GM23248 (cell line): ENCODE measurements around the gene ZCCHC8.

Source experiments
- EZH2 ChIP-seq: fragments of 200-600 bp; sonication (generic); IDR thresholded peaks from 2 replicates; pipeline ENCODE4 v1.6.1; 2018; ENCODE audit warnings: antibody characterized with exemption, mild to moderate bottlenecking; ENCODE audit not compliant: insufficient read depth, poor library complexity, severe bottlenecking
- EZH2phosphoT487 ChIP-seq: fragments of 200-600 bp; sonication (generic); IDR thresholded peaks from 2 replicates; pipeline ENCODE4 v1.6.1; 2018; ENCODE audit warnings: antibody characterized with exemption, moderate library complexity, mild to moderate bottlenecking, low read depth; ENCODE audit not compliant: insufficient read depth

DNA sequence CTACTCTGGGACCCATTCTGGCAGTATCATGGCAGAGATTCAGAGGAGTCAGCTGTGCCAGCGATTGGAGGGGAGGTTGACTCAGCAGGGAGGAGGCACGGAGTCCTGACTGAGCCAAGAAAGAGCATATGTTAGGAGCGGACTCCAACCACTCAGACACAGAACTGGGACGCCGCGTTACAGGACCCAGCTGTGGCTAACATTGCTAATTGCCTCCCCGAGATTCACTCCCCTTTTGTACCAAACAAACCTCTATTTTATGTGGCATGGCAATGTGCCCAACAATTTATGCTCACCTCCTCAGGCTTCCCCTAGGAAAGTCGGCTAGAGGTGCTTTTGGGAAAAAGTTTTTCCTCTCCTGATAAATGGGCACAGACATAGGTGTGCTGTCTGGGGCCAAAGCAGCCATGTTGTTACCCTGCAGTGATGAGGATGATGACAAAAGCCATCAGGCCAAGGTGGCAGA lies 63.0 kb downstream of the ZCCHC8 start:
- no peak for TF ChIP-seq EZH2
- TF ChIP-seq EZH2phosphoT487: no peak
